Progenitor cell of endocrine pancreas (in vitro differentiated cells): Measurements from ENCODE around the gene CXorf38. TPM values are rescaled to one million over a fixed set of nuclear protein-coding genes. Genes with fewer than 3 reads are reported as not detected.
A peak's percentile ranks its signal among the peaks of the same experiment; 100 is the strongest.
"Not testable (repeated sequence)": the region's sequence is repeated elsewhere in the genome, so short reads cannot be mapped to it uniquely, and the experiment has no call there.

Source experiments
- DNase-seq: peaks from one replicate; pipeline ENCODE4 v3.0.0; 2021; ENCODE audit warnings: low spot score; ENCODE audit not compliant: unreplicated experiment
- H3K27ac Mint-ChIP-seq: 2 replicates; pipeline ENCODE4 v1.8.0; 2021; ENCODE audit warnings: mild to moderate bottlenecking, moderate library complexity, mixed read lengths
- H3K27me3 Mint-ChIP-seq: 2 replicates; pipeline ENCODE4 v1.8.0; 2021; ENCODE audit warnings: mixed read lengths
- H3K36me3 Mint-ChIP-seq: 2 replicates; pipeline ENCODE4 v1.8.0; 2022; ENCODE audit warnings: mixed read lengths; ENCODE audit not compliant: insufficient read depth
- H3K4me1 Mint-ChIP-seq: 2 replicates; pipeline ENCODE4 v1.8.0; 2021; ENCODE audit warnings: low read depth, mixed read lengths
- H3K4me3 Mint-ChIP-seq: 2 replicates; pipeline ENCODE4 v1.8.0; 2021; ENCODE audit warnings: low read depth, mild to moderate bottlenecking, moderate library complexity, mixed read lengths
- H3K9me3 Mint-ChIP-seq: 2 replicates; pipeline ENCODE4 v1.8.0; 2021; ENCODE audit warnings: low read depth, mixed read lengths
- CTCF ChIP-seq: fragments of 200-600 bp; sonication (generic); IDR thresholded peaks from one replicate; pipeline ENCODE4 v1.5.0; 2021; ENCODE audit warnings: antibody characterized with exemption, mild to moderate bottlenecking; ENCODE audit not compliant: unreplicated experiment
- total RNA-seq: library from RNA; stranded (reverse); gene quantifications from 2 replicates; pipeline ENCODE4 v1.2.1, GENCODE V29; 2021

CXorf38 gene
- total RNA-seq, 1 donor from 2014 or later: 7.9 TPM

DNA sequence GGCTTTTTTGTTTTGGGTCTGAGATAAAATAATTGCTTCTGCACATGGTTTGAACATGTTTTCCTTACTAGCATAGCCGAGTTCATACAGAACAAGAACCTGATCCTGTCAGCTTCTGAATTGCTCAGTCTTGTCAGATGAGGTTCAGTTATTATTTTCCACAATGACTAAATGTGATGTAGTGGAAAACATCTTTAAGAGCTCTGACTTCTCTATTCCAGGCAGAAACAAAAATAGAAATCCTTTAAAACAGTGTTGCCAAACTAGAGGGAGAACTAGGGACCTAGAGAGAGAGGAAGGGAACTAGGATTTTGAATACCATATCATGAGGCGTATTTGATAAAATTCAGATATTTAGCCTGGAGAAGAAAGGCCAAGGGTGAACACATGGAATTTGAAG lies 64.5 kb downstream of the CXorf38 start:
- H3K9me3 Mint-ChIP-seq: peaks cover 14% of the 10 kb centered on the region
- H3K4me1 Mint-ChIP-seq: peaks cover 6% of the 10 kb centered on the region
- H3K27ac Mint-ChIP-seq: peak overlapping the region; percentile 33
- no peak for DNase-seq
- no peak for TF ChIP-seq CTCF
- no peaks in the 10 kb centered on the region for H3K36me3 Mint-ChIP-seq
- no peaks in the 10 kb centered on the region for H3K27me3 Mint-ChIP-seq
- H3K4me3 Mint-ChIP-seq: peak overlapping the region; percentile 51

DNA sequence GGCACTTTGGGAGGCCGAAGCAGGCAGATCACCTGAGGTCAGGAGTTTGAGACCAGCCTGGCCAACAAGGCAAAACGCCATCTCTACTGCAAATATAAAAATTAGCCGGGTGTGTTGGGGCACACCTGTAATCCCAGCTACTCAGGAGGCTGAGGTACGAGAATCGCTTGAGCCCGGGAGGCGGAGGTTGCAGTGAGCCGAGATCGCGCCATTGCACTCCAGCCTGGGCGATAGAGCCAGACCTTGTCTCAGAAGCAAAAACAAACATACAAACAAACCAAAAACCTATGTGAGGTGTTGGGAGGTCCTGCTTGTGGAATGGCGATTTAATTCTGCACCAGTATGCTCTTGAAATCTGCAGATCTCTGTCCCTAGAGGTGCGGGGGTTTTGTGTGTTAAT lies 65.2 kb downstream of the CXorf38 start:
- Mint-ChIP-seq H3K4me3 (peak overlapping the region; percentile 70), H3K9me3 (peaks cover 16% of the 10 kb centered on the region), H3K27ac (peak overlapping the region; percentile 52)
- not testable (repeated sequence) for DNase-seq, H3K27me3 Mint-ChIP-seq, H3K4me1 Mint-ChIP-seq, H3K36me3 Mint-ChIP-seq

DNA sequence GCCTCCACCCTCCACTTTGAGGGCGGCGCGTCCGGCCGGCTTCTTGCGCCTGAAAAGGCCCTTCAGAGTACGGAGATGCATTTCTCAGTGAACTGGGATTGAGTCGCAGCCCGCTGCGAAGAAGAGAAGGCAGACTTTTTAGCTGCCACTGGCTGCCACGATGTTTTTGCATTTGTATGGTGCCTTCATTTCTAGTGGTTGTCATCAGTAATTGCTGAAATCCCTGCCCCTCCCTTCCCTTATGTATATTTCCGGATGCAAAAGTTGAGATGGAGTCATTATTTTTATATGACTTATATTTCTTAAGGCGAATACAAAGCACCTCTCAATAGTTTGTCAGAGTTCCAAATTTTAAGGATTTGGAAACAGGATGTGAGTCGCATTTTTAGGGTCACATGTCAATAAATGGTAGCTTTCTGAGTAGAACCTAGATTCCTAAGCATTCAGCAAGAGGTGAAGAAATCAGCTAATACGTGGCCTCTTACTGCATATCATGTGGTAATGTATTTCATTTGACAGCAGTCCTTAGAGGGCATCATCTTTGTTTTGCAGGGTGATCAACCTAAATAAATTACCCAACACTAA lies 65.9 kb downstream of the CXorf38 start:
- no peaks in the 10 kb centered on the region for H3K27me3 Mint-ChIP-seq

GRCh38 chrX:40580537-40581335 lies 66.6 kb downstream of the CXorf38 start, which contains the start of gene ATP6AP2:
ATP6AP2 (plus strand) TSS chrX:40580970; CDS start chrX:40581066, 96 bp downstream.
- DNase-seq: peak; percentile 82
- no peak for TF ChIP-seq CTCF
- Mint-ChIP-seq H3K36me3 (no peaks in the 10 kb centered on the region), H3K4me1 (peaks cover 8% of the 10 kb centered on the region), H3K4me3 (peak within 1 kb of the TSS; percentile 87), H3K27ac (peak within 1 kb of the TSS; percentile 88), H3K27me3 (no peaks in the 10 kb centered on the region), H3K9me3 (peaks cover 13% of the 10 kb centered on the region)

More for the DNA sequence above, 65.9 kb downstream of the CXorf38 start:
- peaks cover 16% of the 10 kb centered on the region for H3K9me3 Mint-ChIP-seq
- no peaks in the 10 kb centered on the region for H3K36me3 Mint-ChIP-seq
- H3K27ac Mint-ChIP-seq: no peak overlapping the region
- TF ChIP-seq CTCF: no peak
- DNase-seq: no peak
- peak overlapping the region; percentile 70 for H3K4me3 Mint-ChIP-seq
- peaks cover 8% of the 10 kb centered on the region for H3K4me1 Mint-ChIP-seq

DNA sequence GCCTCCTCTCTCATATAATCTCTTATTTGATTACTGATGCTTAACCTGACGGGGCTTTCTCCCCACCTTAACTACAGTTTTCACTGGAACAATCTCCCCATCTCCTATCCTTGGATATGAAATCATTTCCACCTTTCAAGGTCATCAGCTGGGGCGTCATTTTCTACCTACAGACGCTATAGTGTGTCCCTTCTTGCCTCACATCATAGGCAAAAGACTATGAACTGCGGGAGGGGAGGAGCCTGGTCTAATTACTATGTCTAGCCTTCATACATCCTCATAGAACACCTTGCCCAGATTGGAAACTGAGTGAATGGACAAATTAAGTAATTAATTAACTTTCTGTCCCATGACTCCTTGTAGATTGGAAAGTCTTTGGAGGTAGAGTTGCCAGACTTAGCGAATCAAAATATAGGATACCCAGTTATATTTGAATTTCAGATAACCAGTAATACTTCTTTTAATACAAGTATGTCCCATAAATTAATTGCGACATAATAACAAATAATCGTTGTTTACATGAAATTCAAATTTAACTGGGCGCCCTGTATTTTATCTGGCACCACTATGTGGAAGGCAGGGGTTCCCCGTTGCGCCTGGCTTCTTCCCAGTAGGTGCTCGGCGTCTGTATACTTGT lies 67.3 kb downstream of the CXorf38 start:
- TF ChIP-seq CTCF: no peak
- no peak for DNase-seq
- Mint-ChIP-seq H3K4me3 (peak overlapping the region; percentile 87), H3K27me3 (no peaks in the 10 kb centered on the region), H3K27ac (peak overlapping the region; percentile 88), H3K9me3 (peaks cover 13% of the 10 kb centered on the region), H3K36me3 (no peaks in the 10 kb centered on the region), H3K4me1 (peaks cover 8% of the 10 kb centered on the region)
